Activated T-helper 2 cell treated with anti-CD3 and anti-CD28 coated beads, Interferon-gamma antibody, Interleukin-2, Interleukin-4, amounts not matched to agents 10 μg/mL and 5 μg/mL and 100 μg/mL, durations not matched to agents 14 hours and 24 hours and 36 hours (primary cell): Measurements from ENCODE around the gene SOD1. TPM values are rescaled to one million over a fixed set of nuclear protein-coding genes. Genes with fewer than 3 reads are reported as not detected.

ENCODE experiments used
- DNase-seq: peaks from one replicate; pipeline ENCODE4 v3.0.0; 2021; ENCODE audit warnings: low spot score
- H3K27ac Mint-ChIP-seq: one replicate; pipeline ENCODE4 v1.8.0; 2021; ENCODE audit warnings: mixed read lengths
- H3K27me3 Mint-ChIP-seq: one replicate; pipeline ENCODE4 v1.8.0; 2021; ENCODE audit warnings: low read depth, mixed read lengths
- H3K36me3 Mint-ChIP-seq: one replicate; pipeline ENCODE4 v1.8.0; 2021; ENCODE audit warnings: low read depth, mixed read lengths
- H3K4me1 Mint-ChIP-seq: one replicate; pipeline ENCODE4 v1.8.0; 2021; ENCODE audit warnings: low read depth, mixed read lengths
- H3K4me3 Mint-ChIP-seq: one replicate; pipeline ENCODE4 v1.8.0; 2021; ENCODE audit warnings: low read depth, mild to moderate bottlenecking, moderate library complexity, mixed read lengths
- H3K9me3 Mint-ChIP-seq: one replicate; pipeline ENCODE4 v1.8.0; 2021; ENCODE audit warnings: mixed read lengths
- intact Hi-C: fragments of 100-400 bp; cut with micrococcal nuclease; formaldehyde crosslinking; loops from one replicate; pipeline ENCODE4 v1.15.1; 2023
- total RNA-seq: library from RNA; stranded (reverse); gene quantifications from 2 replicates; pipeline ENCODE4 v1.2.3, GENCODE V29; 2022

Gene SOD1
- total RNA-seq, 1 donor from 2014 or later, result 286 TPM

DNA sequence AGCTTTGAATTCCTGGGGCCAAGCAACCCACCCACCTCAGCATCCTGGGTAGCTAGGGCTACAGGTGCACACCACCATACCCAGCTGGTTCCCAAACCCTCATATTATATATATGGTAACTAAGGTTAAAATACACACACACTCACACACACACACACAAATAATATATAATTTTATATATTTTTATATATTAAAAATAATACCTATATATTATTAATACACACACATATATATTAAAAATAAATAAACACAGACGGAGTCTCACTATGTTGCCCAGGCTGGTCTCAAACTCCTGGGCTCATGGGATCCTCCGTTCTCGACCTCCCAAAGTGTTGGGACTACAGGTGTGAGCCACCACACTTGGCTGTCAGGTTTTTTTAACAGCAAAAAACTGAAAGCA, 40.5 kb downstream of the SOD1 start:
- Mint-ChIP-seq H3K4me3 (no peak overlapping the region), H3K27me3 (no peaks in the 10 kb centered on the region), H3K9me3 (no peaks in the 10 kb centered on the region), H3K4me1 (peaks cover 6% of the 10 kb centered on the region), H3K27ac (no peak overlapping the region), H3K36me3 (peaks cover 67% of the 10 kb centered on the region)
- DNase-seq, result no peak
- intact Hi-C loops, result no loop called here

- peaks cover 34% of the 10 kb centered on the region for H3K36me3 Mint-ChIP-seq
- DNase-seq, result no peak
- no peak overlapping the region for H3K27ac Mint-ChIP-seq
- intact Hi-C loops, result no loop called here
- no peak overlapping the region for H3K4me3 Mint-ChIP-seq
- H3K9me3 Mint-ChIP-seq, result no peaks in the 10 kb centered on the region
- H3K27me3 Mint-ChIP-seq, result no peaks in the 10 kb centered on the region
- peaks cover 24% of the 10 kb centered on the region for H3K4me1 Mint-ChIP-seq
Measured at GRCh38 chr21:31706562-31706961, 47.1 kb downstream of the SOD1 start.

DNA sequence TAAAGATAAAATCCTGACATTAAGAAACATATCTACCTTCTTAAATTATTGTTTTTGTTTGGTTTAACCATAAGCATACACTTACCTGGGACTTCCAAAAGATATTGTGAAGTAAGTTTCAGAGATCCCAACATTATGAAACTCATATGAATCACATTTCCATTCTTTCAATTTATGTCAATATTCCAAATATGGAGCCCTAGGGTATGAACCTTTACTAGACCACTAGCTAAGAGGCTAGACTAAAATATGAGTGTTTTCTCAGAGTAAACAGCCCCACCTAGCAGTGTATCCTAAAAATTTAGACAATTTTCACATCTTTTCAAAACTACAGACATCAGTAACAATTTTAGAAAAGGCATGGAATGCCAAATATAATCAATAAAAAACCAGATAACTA, 48.0 kb downstream of the SOD1 start:
- Mint-ChIP-seq H3K36me3 (peaks cover 24% of the 10 kb centered on the region), H3K27ac (no peak overlapping the region), H3K9me3 (no peaks in the 10 kb centered on the region), H3K4me1 (peaks cover 22% of the 10 kb centered on the region), H3K4me3 (no peak overlapping the region), H3K27me3 (no peaks in the 10 kb centered on the region)
- DNase-seq, result no peak
- intact Hi-C loops, result no loop called here

DNA sequence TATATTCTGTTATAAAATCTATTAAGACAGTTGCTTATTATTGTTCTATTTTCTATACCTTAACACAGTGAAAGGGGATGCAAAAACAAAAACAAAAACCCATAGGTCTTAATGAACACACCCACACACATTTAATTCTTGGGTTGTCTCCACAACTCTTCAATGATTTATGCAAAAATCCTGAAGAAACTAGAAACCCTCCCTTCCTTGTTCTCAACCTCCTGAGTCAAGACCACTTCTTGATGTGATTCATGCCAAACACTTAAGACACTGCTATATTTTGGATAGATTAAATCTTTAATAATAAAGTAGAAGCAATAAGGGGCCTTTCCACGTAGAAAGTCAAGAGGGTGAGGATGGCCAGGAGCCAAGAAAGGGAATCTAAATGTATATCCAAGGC, 49.0 kb downstream of the SOD1 start:
- no peak overlapping the region for H3K27ac Mint-ChIP-seq
- peaks cover 25% of the 10 kb centered on the region for H3K4me1 Mint-ChIP-seq
- intact Hi-C loops, result no loop called here
- no peaks in the 10 kb centered on the region for H3K9me3 Mint-ChIP-seq
- no peaks in the 10 kb centered on the region for H3K27me3 Mint-ChIP-seq
- no peak for DNase-seq
- no peak overlapping the region for H3K4me3 Mint-ChIP-seq
- H3K36me3 Mint-ChIP-seq, result peaks cover 16% of the 10 kb centered on the region

DNA sequence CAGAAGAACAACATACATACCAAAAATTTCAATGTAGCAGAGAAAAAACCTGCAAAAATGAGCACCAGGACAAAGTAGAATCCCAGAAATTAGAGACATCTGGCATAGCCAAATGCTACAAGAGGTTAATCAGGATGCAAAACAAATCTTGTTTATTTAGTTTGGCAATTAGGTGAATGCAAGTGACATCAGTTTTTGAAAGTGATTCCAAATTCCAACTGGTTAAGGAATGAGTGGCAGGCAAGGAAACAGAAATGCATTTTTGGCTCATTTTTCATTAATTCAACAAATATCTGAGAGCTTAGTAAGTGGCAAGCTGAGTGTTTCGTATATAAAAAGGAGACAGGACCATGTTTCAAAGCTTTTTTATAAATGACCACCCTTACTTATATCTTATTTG, 51.1 kb downstream of the SOD1 start:
- DNase-seq, result no peak
- no peak overlapping the region for H3K27ac Mint-ChIP-seq
- H3K4me3 Mint-ChIP-seq, result no peak overlapping the region
- peaks cover 40% of the 10 kb centered on the region for H3K4me1 Mint-ChIP-seq
- no peaks in the 10 kb centered on the region for H3K9me3 Mint-ChIP-seq
- H3K36me3 Mint-ChIP-seq, result peaks cover 7% of the 10 kb centered on the region
- intact Hi-C loops, result loop anchor here (5.0 to 10.0 kb wide), 3 partner anchors 43 to 576 kb away; no protein-coding TSS in a partner anchor
- H3K27me3 Mint-ChIP-seq, result no peaks in the 10 kb centered on the region

- intact Hi-C loops, result loop anchor here (5.0 to 10.0 kb wide), 3 partner anchors 44 to 577 kb away; no protein-coding TSS in a partner anchor
- DNase-seq, result no peak
- Mint-ChIP-seq H3K4me3 (no peak overlapping the region), H3K4me1 (peaks cover 39% of the 10 kb centered on the region), H3K36me3 (peaks cover 7% of the 10 kb centered on the region), H3K9me3 (no peaks in the 10 kb centered on the region), H3K27me3 (no peaks in the 10 kb centered on the region), H3K27ac (no peak overlapping the region)
Measured at GRCh38 chr21:31711326-31711725, 51.8 kb downstream of the SOD1 start.

DNA sequence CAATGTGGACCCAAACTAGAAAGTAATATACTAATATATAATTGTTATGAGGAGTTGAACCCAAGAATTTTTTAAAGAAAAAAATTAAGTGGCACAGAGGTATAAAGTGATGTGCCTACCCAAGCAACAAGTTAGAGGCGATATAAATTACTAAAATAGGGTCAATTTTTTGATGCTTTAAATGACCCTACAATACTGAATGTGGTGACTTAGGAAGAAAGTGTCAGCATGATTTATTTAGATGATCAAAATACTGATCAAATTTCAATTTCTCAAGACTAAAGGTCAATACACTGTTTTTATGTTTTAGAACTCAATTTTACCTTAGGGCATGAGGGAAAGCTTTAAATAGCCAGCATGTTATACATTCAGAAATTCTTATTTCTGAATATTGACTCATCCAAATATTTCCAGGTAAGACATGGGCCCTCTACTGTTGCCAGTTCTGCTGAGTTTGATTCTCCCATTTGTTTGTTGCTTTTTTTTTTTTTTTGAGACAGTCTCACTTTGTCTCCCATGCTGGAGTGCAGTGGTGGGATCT, 52.3 kb downstream of the SOD1 start:
- H3K4me1 Mint-ChIP-seq, result peaks cover 40% of the 10 kb centered on the region
- no peaks in the 10 kb centered on the region for H3K9me3 Mint-ChIP-seq
- intact Hi-C loops, result loop anchor here (5.0 to 10.0 kb wide), 3 partner anchors 45 to 577 kb away; no protein-coding TSS in a partner anchor

GRCh38 chr21:31713115-31713514, 53.6 kb downstream of the SOD1 start:
- H3K9me3 Mint-ChIP-seq, result no peaks in the 10 kb centered on the region
- DNase-seq, result no peak
- peaks cover under 1% of the 10 kb centered on the region for H3K36me3 Mint-ChIP-seq
- no peaks in the 10 kb centered on the region for H3K27me3 Mint-ChIP-seq
- no peak overlapping the region for H3K4me3 Mint-ChIP-seq
- intact Hi-C loops, result loop anchor here (5.0 to 10.0 kb wide), 3 partner anchors 46 to 578 kb away; no protein-coding TSS in a partner anchor
- peaks cover 37% of the 10 kb centered on the region for H3K4me1 Mint-ChIP-seq
- H3K27ac Mint-ChIP-seq, result no peak overlapping the region

More for the DNA sequence above, 52.3 kb downstream of the SOD1 start:
- DNase-seq, result no peak
- Mint-ChIP-seq H3K4me3 (no peak overlapping the region), H3K27me3 (no peaks in the 10 kb centered on the region), H3K27ac (no peak overlapping the region), H3K36me3 (peaks cover 7% of the 10 kb centered on the region)

DNA sequence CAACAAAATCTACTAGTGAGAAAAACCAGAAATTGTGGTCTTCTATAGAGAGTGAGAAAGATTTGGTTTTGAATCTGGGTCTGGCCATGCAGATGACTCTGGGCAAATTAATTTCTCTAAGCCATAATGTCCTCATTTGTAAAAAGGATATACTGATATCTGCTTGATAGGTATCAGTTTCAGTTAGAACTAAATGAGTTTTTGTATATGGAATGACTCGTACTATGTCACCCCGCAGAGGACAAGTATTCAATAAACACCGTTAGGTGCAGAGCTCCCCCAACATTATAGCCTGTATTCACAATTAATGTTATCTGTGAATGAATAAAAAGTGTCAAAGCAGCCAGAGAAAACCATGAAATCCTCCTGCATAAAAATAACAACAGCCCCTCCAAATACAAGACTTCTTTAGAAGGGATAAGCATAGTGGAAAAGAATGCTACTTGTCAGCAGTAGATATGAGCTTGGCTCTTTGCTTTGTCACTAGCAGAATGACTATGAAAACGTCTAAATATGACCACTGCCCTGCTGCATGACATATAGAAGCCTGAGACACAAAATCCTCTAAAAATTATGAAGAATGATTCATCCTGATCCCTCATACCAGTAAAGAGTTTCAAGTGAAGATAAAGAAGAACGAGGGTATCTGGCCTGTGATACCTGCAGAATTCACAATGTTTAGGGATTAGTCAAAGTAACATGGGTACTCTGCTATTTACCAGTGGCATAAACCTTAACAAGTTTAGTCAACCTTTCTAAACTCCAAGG, 54.7 kb downstream of the SOD1 start:
- no peak for DNase-seq
- no peak overlapping the region for H3K4me3 Mint-ChIP-seq
- peaks cover 39% of the 10 kb centered on the region for H3K4me1 Mint-ChIP-seq

DNA sequence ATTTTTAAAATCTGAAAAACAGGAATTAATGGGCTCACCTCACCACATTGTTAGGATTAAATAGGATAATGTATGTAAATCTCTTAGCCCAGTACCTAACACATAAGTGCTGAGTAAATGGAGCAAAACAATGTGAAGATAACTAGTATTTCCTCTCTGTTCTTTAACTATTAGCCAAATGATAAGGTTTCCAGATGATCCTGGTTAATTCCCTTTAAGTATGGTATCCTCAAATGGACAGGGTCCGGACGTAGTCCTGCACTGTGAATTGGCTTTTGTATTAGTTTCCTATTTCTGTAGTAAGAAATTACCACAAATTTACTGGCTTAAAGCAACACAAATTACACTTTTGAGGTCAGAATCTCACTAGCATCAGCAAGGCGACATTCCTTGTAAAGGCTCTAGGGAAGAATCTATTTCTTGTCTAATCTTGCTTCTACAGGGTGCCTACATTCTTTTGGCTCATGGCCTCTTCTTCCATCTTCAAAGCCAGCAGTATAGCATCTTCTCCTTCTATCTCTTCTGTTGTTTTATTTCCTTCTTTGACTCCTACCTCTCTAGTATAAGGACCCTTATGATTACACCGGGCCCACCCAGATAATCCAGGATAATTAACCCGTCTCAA, 55.4 kb downstream of the SOD1 start:
- peak overlapping the region; percentile 87 for H3K27ac Mint-ChIP-seq
- no peaks in the 10 kb centered on the region for H3K9me3 Mint-ChIP-seq
- no peaks in the 10 kb centered on the region for H3K27me3 Mint-ChIP-seq
- no peak overlapping the region for H3K4me3 Mint-ChIP-seq
- H3K4me1 Mint-ChIP-seq, result peaks cover 36% of the 10 kb centered on the region
- intact Hi-C loops, result loop anchor here (1.0 to 10.0 kb wide), 5 partner anchors 10 to 580 kb away; no protein-coding TSS in a partner anchor
- peaks cover 7% of the 10 kb centered on the region for H3K36me3 Mint-ChIP-seq
- DNase-seq, result no peak

More for the DNA sequence above, 54.7 kb downstream of the SOD1 start:
- Mint-ChIP-seq H3K36me3 (peaks cover 4% of the 10 kb centered on the region), H3K27ac (peak overlapping the region; percentile 87), H3K27me3 (no peaks in the 10 kb centered on the region), H3K9me3 (no peaks in the 10 kb centered on the region)
- intact Hi-C loops, result loop anchor here (1.0 to 10.0 kb wide), 5 partner anchors 11 to 579 kb away; no protein-coding TSS in a partner anchor

- H3K9me3 Mint-ChIP-seq, result no peaks in the 10 kb centered on the region
- no peaks in the 10 kb centered on the region for H3K27me3 Mint-ChIP-seq
- H3K4me3 Mint-ChIP-seq, result no peak overlapping the region
- peaks cover 8% of the 10 kb centered on the region for H3K36me3 Mint-ChIP-seq
- intact Hi-C loops, result loop anchor here (10.0 kb wide), 1 partner anchor 581 kb away; no protein-coding TSS in a partner anchor
- peaks cover 35% of the 10 kb centered on the region for H3K4me1 Mint-ChIP-seq
- no peak overlapping the region for H3K27ac Mint-ChIP-seq
- DNase-seq, result no peak
Measured at GRCh38 chr21:31716106-31716505, 56.6 kb downstream of the SOD1 start.
